ENCODE results near the gene WDR76.

The WDR76 gene

GRCh38 chr15:43879386-43880355 lies 52.9 kb downstream of the WDR76 start:
- DNase-seq, result no peak

- DNase-seq, result no peak
Measured at GRCh38 chr15:43880406-43881194, 53.8 kb downstream of the WDR76 start.

- DNase-seq, result no peak
Measured at GRCh38 chr15:43881245-43881644, 54.4 kb downstream of the WDR76 start.

GRCh38 chr15:43881944-43882343 lies 55.1 kb downstream of the WDR76 start:
- no peak for DNase-seq

- DNase-seq, result no peak
Measured at GRCh38 chr15:43883571-43883970, 56.8 kb downstream of the WDR76 start.

- no peak for DNase-seq
Measured at GRCh38 chr15:43886558-43886957, 59.8 kb downstream of the WDR76 start.

- no peak for DNase-seq
Measured at GRCh38 chr15:43887901-43888300, 61.1 kb downstream of the WDR76 start.

GRCh38 chr15:43889042-43889441 lies 62.2 kb downstream of the WDR76 start:
- no peak for DNase-seq

GRCh38 chr15:43893956-43894355 lies 67.2 kb downstream of the WDR76 start:
- no peak for DNase-seq

- no peak for DNase-seq
Measured at GRCh38 chr15:43895586-43895985, 68.8 kb downstream of the WDR76 start.

GRCh38 chr15:43896543-43896942 lies 69.7 kb downstream of the WDR76 start:
- DNase-seq, result no peak

- DNase-seq, result no peak
Measured at GRCh38 chr15:43898891-43899290, 72.1 kb downstream of the WDR76 start.

- no peak for DNase-seq
Measured at GRCh38 chr15:43899928-43900327, 73.1 kb downstream of the WDR76 start.

- no peak for DNase-seq
Measured at GRCh38 chr15:43900996-43901395, 74.2 kb downstream of the WDR76 start.

GRCh38 chr15:43901495-43901894 lies 74.7 kb downstream of the WDR76 start:
- DNase-seq, result no peak

- DNase-seq, result peak; percentile 10
Measured at GRCh38 chr15:43903864-43904290, 77.1 kb downstream of the WDR76 start.

GRCh38 chr15:43905755-43906154 lies 79.0 kb downstream of the WDR76 start:
- no peak for DNase-seq

GRCh38 chr15:43908516-43909050 lies 81.8 kb downstream of the WDR76 start:
- DNase-seq, result no peak

GRCh38 chr15:43911235-43911781 lies 84.5 kb downstream of the WDR76 start:
- DNase-seq, result no peak

GRCh38 chr15:43912208-43912607 lies 85.4 kb downstream of the WDR76 start:
- no peak for DNase-seq

GRCh38 chr15:43913026-43913780 lies 86.4 kb downstream of the WDR76 start:
- no peak for DNase-seq

GRCh38 chr15:43913941-43914340 lies 87.1 kb downstream of the WDR76 start:
- no peak for DNase-seq
